ENCODE data around the gene CNIH2. TPM values are rescaled to one million over a fixed set of nuclear protein-coding genes. Genes with fewer than 3 reads are reported as not detected.
A peak's percentile ranks its signal among the peaks of the same experiment; 100 is the strongest.

Gene CNIH2
- total and polyA plus RNA-seq, 4 experiments from 2014 or later, result 1.4 to 1.8 TPM; not detected in 2

GRCh38 chr11:66258473-66258893, 19.5 kb upstream of the CNIH2 start:
- H3K4me3 Mint-ChIP-seq, result peak overlapping the region; percentile 72 to 95 (median 92)
- Histone ChIP-seq H3K4me1 (ENCODE audit: insufficient read depth, low read length) (peaks cover 24% of the 10 kb centered on the region), H3K36me3 (ENCODE audit: insufficient read depth, low read length) (peaks cover 18% of the 10 kb centered on the region), H3K9me3 (ENCODE audit: control insufficient read depth in 1 of 2, low read length in 2 of 2) (no peaks in the 10 kb centered on the region), H3K27me3 (ENCODE audit: insufficient read depth, low read length) (no peaks in the 10 kb centered on the region), H3K4me3 (ENCODE audit: low read length in 2 of 2) (peak overlapping the region; percentile 69 to 97), H3K27ac (ENCODE audit: low read depth, low read length) (peak overlapping the region; percentile 88)
- no peaks in the 10 kb centered on the region for H3K27me3 Mint-ChIP-seq
- H3K27ac Mint-ChIP-seq, result peak overlapping the region; percentile 82 to 99 (median 84)
- peaks cover 11 to 34% of the 10 kb centered on the region in 2 donors for H3K36me3 Mint-ChIP-seq
- ChIA-PET POLR2A (ENCODE audit: partially characterized antibody) (interaction anchor here (0.7 to 1.9 kb wide), 2 partner anchors 29 to 41 kb away, joined by 3 to 6 read pairs; no protein-coding TSS in a partner anchor), CTCF (ENCODE audit: partially characterized antibody) (interaction anchor here (0.6 to 2.2 kb wide), 5 partner anchors 8 to 139 kb away, joined by 3 to 8 read pairs (median 4); partner anchors contain the start of gene YIF1A)
- H3K9me3 Mint-ChIP-seq, result peaks cover 0 to 9% (median 0%) of the 10 kb centered on the region in 8 donors
- no peak for DNase-seq
- peaks cover 17 to 38% (median 25%) of the 10 kb centered on the region in 4 donors for H3K4me1 Mint-ChIP-seq
- intact Hi-C loops (cut with micrococcal nuclease), result no loop called here

GRCh38 chr11:66259225-66259624, 18.8 kb upstream of the CNIH2 start:
- peak overlapping the region; percentile 88 for H3K27ac ChIP-seq (ENCODE audit: low read depth, low read length)

GRCh38 chr11:66259956-66260355, 18.0 kb upstream of the CNIH2 start:
- H3K27ac ChIP-seq (ENCODE audit: low read depth, low read length), result no peak overlapping the region
- no peaks in the 10 kb centered on the region for H3K27me3 ChIP-seq (ENCODE audit: insufficient read depth, low read length)
- peak overlapping the region in 5 of 7 donors; percentile 37 to 97 (median 58) for H3K27ac Mint-ChIP-seq
- DNase-seq, result no peak
- H3K4me3 Mint-ChIP-seq, result peak overlapping the region in 3 of 8 donors; percentile 20 to 42 (median 31)
- peaks cover 17 to 36% (median 25%) of the 10 kb centered on the region in 4 donors for H3K4me1 Mint-ChIP-seq
- H3K9me3 ChIP-seq (ENCODE audit: control insufficient read depth in 1 of 2, low read length in 2 of 2), result no peaks in the 10 kb centered on the region
- ChIA-PET POLR2A (ENCODE audit: partially characterized antibody) (interaction anchor here (1.9 kb wide), 1 partner anchor 42 kb away, joined by 6 read pairs; no protein-coding TSS in a partner anchor), CTCF (ENCODE audit: partially characterized antibody) (interaction anchor here (0.8 to 2.2 kb wide), 4 partner anchors 9 to 28 kb away, joined by 3 to 8 read pairs (median 3); partner anchors contain the start of gene YIF1A)
- no peak overlapping the region for H3K4me3 ChIP-seq (ENCODE audit: low read length in 2 of 2)
- H3K27me3 Mint-ChIP-seq, result no peaks in the 10 kb centered on the region
- peaks cover 0 to 10% (median 0%) of the 10 kb centered on the region in 8 donors for H3K9me3 Mint-ChIP-seq
- peaks cover 27% of the 10 kb centered on the region for H3K36me3 ChIP-seq (ENCODE audit: insufficient read depth, low read length)
- H3K4me1 ChIP-seq (ENCODE audit: insufficient read depth, low read length), result peaks cover 24% of the 10 kb centered on the region
- H3K36me3 Mint-ChIP-seq, result peaks cover 11 to 47% of the 10 kb centered on the region in 2 donors
- intact Hi-C loops (cut with micrococcal nuclease), result no loop called here

More at GRCh38 chr11:66259225-66259624, 18.8 kb upstream of the CNIH2 start:
- Mint-ChIP-seq H3K36me3 (peaks cover 11 to 39% of the 10 kb centered on the region in 2 donors), H3K9me3 (peaks cover 0 to 9% (median 0%) of the 10 kb centered on the region in 8 donors), H3K27me3 (no peaks in the 10 kb centered on the region), H3K4me3 (peak overlapping the region in 6 of 8 donors; percentile 15 to 80 (median 31)), H3K27ac (peak overlapping the region in 6 of 7 donors; percentile 33 to 99 (median 85)), H3K4me1 (peaks cover 17 to 36% (median 25%) of the 10 kb centered on the region in 4 donors)
- H3K4me1 ChIP-seq (ENCODE audit: insufficient read depth, low read length), result peaks cover 24% of the 10 kb centered on the region
- H3K27me3 ChIP-seq (ENCODE audit: insufficient read depth, low read length), result no peaks in the 10 kb centered on the region
- H3K36me3 ChIP-seq (ENCODE audit: insufficient read depth, low read length), result peaks cover 21% of the 10 kb centered on the region
- DNase-seq, result no peak
- no peak overlapping the region for H3K4me3 ChIP-seq (ENCODE audit: low read length in 2 of 2)
- no peaks in the 10 kb centered on the region for H3K9me3 ChIP-seq (ENCODE audit: control insufficient read depth in 1 of 2, low read length in 2 of 2)
- intact Hi-C loops (cut with micrococcal nuclease), result no loop called here
- ChIA-PET CTCF (ENCODE audit: partially characterized antibody) (interaction anchor here (0.8 to 2.2 kb wide), 5 partner anchors 7 to 54 kb away, joined by 3 to 8 read pairs (median 4); partner anchors contain the start of gene YIF1A), POLR2A (ENCODE audit: partially characterized antibody) (interaction anchor here (0.6 to 1.9 kb wide), 2 partner anchors 41 to 143 kb away, joined by 3 to 6 read pairs; no protein-coding TSS in a partner anchor)

- Mint-ChIP-seq H3K4me1 (peaks cover 14 to 25% (median 18%) of the 10 kb centered on the region in 4 donors), H3K4me3 (no peak overlapping the region), H3K9me3 (peaks cover 0 to 10% (median 0%) of the 10 kb centered on the region in 8 donors), H3K27ac (peak overlapping the region in 3 of 7 donors; percentile 36 to 68 (median 55)), H3K27me3 (no peaks in the 10 kb centered on the region), H3K36me3 (peaks cover 11 to 47% of the 10 kb centered on the region in 2 donors)
- Histone ChIP-seq H3K27me3 (ENCODE audit: insufficient read depth, low read length) (no peaks in the 10 kb centered on the region), H3K36me3 (ENCODE audit: insufficient read depth, low read length) (peaks cover 27% of the 10 kb centered on the region), H3K9me3 (ENCODE audit: control insufficient read depth in 1 of 2, low read length in 2 of 2) (no peaks in the 10 kb centered on the region), H3K4me3 (ENCODE audit: low read length in 2 of 2) (no peak overlapping the region), H3K4me1 (ENCODE audit: insufficient read depth, low read length) (peaks cover 16% of the 10 kb centered on the region), H3K27ac (ENCODE audit: low read depth, low read length) (no peak overlapping the region)
- no peak for DNase-seq
- intact Hi-C loops (cut with micrococcal nuclease), result no loop called here
- CTCF ChIA-PET (ENCODE audit: partially characterized antibody), result interaction anchor here (0.8 to 0.9 kb wide), 2 partner anchors 25 to 51 kb away, joined by 3 read pairs; no protein-coding TSS in a partner anchor
- POLR2A ChIA-PET (ENCODE audit: partially characterized antibody), result interaction anchor here (1.4 kb wide), 1 partner anchor 27 kb away, joined by 3 read pairs; no protein-coding TSS in a partner anchor
Observed at GRCh38 chr11:66261578-66261977, 16.4 kb upstream of the CNIH2 start.

GRCh38 chr11:66262191-66262590, 15.8 kb upstream of the CNIH2 start:
- Mint-ChIP-seq H3K4me1 (peaks cover 9 to 23% (median 17%) of the 10 kb centered on the region in 4 donors), H3K36me3 (peaks cover 11 to 48% of the 10 kb centered on the region in 2 donors), H3K27me3 (no peaks in the 10 kb centered on the region), H3K27ac (peak overlapping the region in 1 of 7 donors; percentile 55), H3K4me3 (peak overlapping the region in 1 of 8 donors; percentile 2), H3K9me3 (peaks cover 0 to 7% (median 0%) of the 10 kb centered on the region in 8 donors)
- ChIA-PET POLR2A (ENCODE audit: partially characterized antibody) (interaction anchor here (1.3 to 1.4 kb wide), 2 partner anchors 26 to 27 kb away, joined by 3 read pairs; partner anchors contain the start of gene YIF1A), CTCF (ENCODE audit: partially characterized antibody) (interaction anchor here (0.9 kb wide), 1 partner anchor 26 kb away, joined by 3 read pairs; no protein-coding TSS in a partner anchor)
- no peak overlapping the region for H3K4me3 ChIP-seq (ENCODE audit: low read length in 2 of 2)
- no peak overlapping the region for H3K27ac ChIP-seq (ENCODE audit: low read depth, low read length)
- intact Hi-C loops (cut with micrococcal nuclease), result no loop called here
- H3K9me3 ChIP-seq (ENCODE audit: control insufficient read depth in 1 of 2, low read length in 2 of 2), result no peaks in the 10 kb centered on the region
- peaks cover 17% of the 10 kb centered on the region for H3K4me1 ChIP-seq (ENCODE audit: insufficient read depth, low read length)
- H3K27me3 ChIP-seq (ENCODE audit: insufficient read depth, low read length), result no peaks in the 10 kb centered on the region
- peaks cover 27% of the 10 kb centered on the region for H3K36me3 ChIP-seq (ENCODE audit: insufficient read depth, low read length)
- no peak for DNase-seq

- Histone ChIP-seq H3K9me3 (ENCODE audit: control insufficient read depth in 1 of 2, low read length in 2 of 2) (no peaks in the 10 kb centered on the region), H3K36me3 (ENCODE audit: insufficient read depth, low read length) (peaks cover 27% of the 10 kb centered on the region), H3K4me3 (ENCODE audit: low read length in 2 of 2) (no peak overlapping the region), H3K27ac (ENCODE audit: low read depth, low read length) (no peak overlapping the region), H3K27me3 (ENCODE audit: insufficient read depth, low read length) (no peaks in the 10 kb centered on the region), H3K4me1 (ENCODE audit: insufficient read depth, low read length) (peaks cover 20% of the 10 kb centered on the region)
- Mint-ChIP-seq H3K27me3 (no peaks in the 10 kb centered on the region), H3K9me3 (peaks cover 0 to 6% (median 0%) of the 10 kb centered on the region in 8 donors), H3K4me1 (peaks cover 9 to 27% (median 19%) of the 10 kb centered on the region in 4 donors), H3K27ac (peak overlapping the region in 1 of 7 donors; percentile 23), H3K36me3 (peaks cover 11 to 49% of the 10 kb centered on the region in 2 donors), H3K4me3 (peak overlapping the region in 1 of 8 donors; percentile 48)
- ChIA-PET CTCF (ENCODE audit: partially characterized antibody) (interaction anchor here (0.8 to 0.9 kb wide), 2 partner anchors 26 to 195 kb away, joined by 3 read pairs; no protein-coding TSS in a partner anchor), POLR2A (ENCODE audit: partially characterized antibody) (interaction anchor here (1.3 kb wide), 1 partner anchor 27 kb away, joined by 3 read pairs; the partner anchor contains the start of gene YIF1A)
- intact Hi-C loops (cut with micrococcal nuclease), result no loop called here
- peak in 1 of 5 donors; percentile 14 for DNase-seq
Observed at GRCh38 chr11:66262696-66263095, 15.3 kb upstream of the CNIH2 start.

GRCh38 chr11:66263231-66263630, 14.7 kb upstream of the CNIH2 start:
- CTCF ChIA-PET (ENCODE audit: partially characterized antibody), result interaction anchor here (0.8 kb wide), 1 partner anchor 195 kb away, joined by 3 read pairs; no protein-coding TSS in a partner anchor
- Mint-ChIP-seq H3K36me3 (peaks cover 11 to 52% of the 10 kb centered on the region in 2 donors), H3K27ac (peak overlapping the region in 2 of 7 donors; percentile 4 to 58), H3K27me3 (no peaks in the 10 kb centered on the region), H3K4me1 (peaks cover 12 to 31% (median 22%) of the 10 kb centered on the region in 4 donors), H3K4me3 (peak overlapping the region in 1 of 8 donors; percentile 48), H3K9me3 (peaks cover 0 to 8% (median 0%) of the 10 kb centered on the region in 8 donors)
- Histone ChIP-seq H3K27ac (ENCODE audit: low read depth, low read length) (no peak overlapping the region), H3K36me3 (ENCODE audit: insufficient read depth, low read length) (peaks cover 27% of the 10 kb centered on the region), H3K9me3 (ENCODE audit: control insufficient read depth in 1 of 2, low read length in 2 of 2) (no peaks in the 10 kb centered on the region), H3K27me3 (ENCODE audit: insufficient read depth, low read length) (no peaks in the 10 kb centered on the region), H3K4me1 (ENCODE audit: insufficient read depth, low read length) (peaks cover 24% of the 10 kb centered on the region), H3K4me3 (ENCODE audit: low read length in 2 of 2) (no peak overlapping the region)
- DNase-seq, result peak in 1 of 5 donors; percentile 19
- intact Hi-C loops (cut with micrococcal nuclease), result no loop called here
- POLR2A ChIA-PET (ENCODE audit: partially characterized antibody), result interaction anchor here (0.9 to 1.3 kb wide), 2 partner anchors 26 kb away, joined by 3 read pairs; partner anchors contain the start of gene YIF1A

All from CD4-positive, alpha-beta memory T cell (primary cell).